A549 (cell line): Measurements from ENCODE around the gene PLEKHH2. TPM values are rescaled to one million over a fixed set of nuclear protein-coding genes. Genes with fewer than 3 reads are reported as not detected.

Experiments
- ATAC-seq, 2 experiments: fragments of 200-7000 bp in 1 of 2; fragments of >200 bp in 1 of 2; cut with Nextera tagmentation in 1 of 2; cut with Tn5 transposase in 1 of 2; 3 replicates each; pipeline versions ENCODE4 v1.8.0 to v1.9.1; 2018 to 2020; ENCODE audit warnings: mild to moderate bottlenecking in 1 of 2, moderate library complexity in 1 of 2
- CTCF ChIA-PET: fragments of 300-600 bp; sonication (Branson Sonifier 250); formaldehyde crosslinking; extraction: SDS; loops from one replicate; lab custom pipeline; 2021; ENCODE audit warnings: antibody characterized with exemption, inconsistent platforms; lab: Yijun Ruan, JAX
- POLR2A ChIA-PET: fragments of 350-600 bp; formaldehyde crosslinking; extraction: SDS; loops from one replicate; lab custom pipeline; 2021; ENCODE audit warnings: antibody characterized with exemption, inconsistent platforms; lab: Yijun Ruan, JAX
- DNase-seq, 2 experiments: peaks; one replicate each; pipeline versions ENCODE4 v3.0.0 to v3.0.0-alpha.2; 2011 to 2016; ENCODE audit warnings: low read depth in 1 of 2, low spot score in 1 of 2
- FAIRE-seq: peaks from 2 replicates; lab custom pipeline; 2011; peaks lifted over from hg19 to GRCh38; lab: Jason Lieb, UNC
- H3K27ac ChIP-seq, 2 experiments: fragments of >200 bp; sonication (Bioruptor Twin); formaldehyde crosslinking; 3 replicates each; pipeline ENCODE4 v1.5.1; 2016 to 2017
- H3K4me1 ChIP-seq: fragments of >200 bp; sonication (Bioruptor Twin); formaldehyde crosslinking; 3 replicates; pipeline ENCODE4 v1.6.1; 2016
- H3K4me2 ChIP-seq: fragments of >200 bp; sonication (Bioruptor Twin); formaldehyde crosslinking; 3 replicates; pipeline ENCODE4 v1.6.1; 2016
- H3K4me3 ChIP-seq: fragments of >200 bp; sonication (Bioruptor Twin); formaldehyde crosslinking; 3 replicates; pipeline ENCODE4 v1.5.1; 2016
- H3K9me3 ChIP-seq: fragments of >200 bp; sonication (Bioruptor Twin); formaldehyde crosslinking; 3 replicates; pipeline ENCODE4 v1.6.1; 2016
- CBX2 ChIP-seq: fragments of 200-600 bp; sonication (generic); IDR thresholded peaks from 2 replicates; pipeline ENCODE4 v1.6.1; 2016; ENCODE audit warnings: low read depth, mild to moderate bottlenecking, borderline replicate concordance
- CTCF ChIP-seq: fragments of >200 bp; sonication (Bioruptor Twin); formaldehyde crosslinking; IDR thresholded peaks from 3 replicates; pipeline ENCODE4 v1.5.1; 2016
- E2F6 ChIP-seq: IDR thresholded peaks from 2 replicates; pipeline ENCODE4 v1.6.1; 2012; ENCODE audit warnings: low read depth, borderline replicate concordance
- EHMT2 ChIP-seq: fragments of 200-600 bp; sonication (generic); IDR thresholded peaks from 2 replicates; pipeline ENCODE4 v1.6.1; 2016; ENCODE audit warnings: antibody characterized with exemption, low read depth, mild to moderate bottlenecking, moderate library complexity
- FOXS1 ChIP-seq: fragments of 250-450 bp; sonication (Bioruptor Pico); IDR thresholded peaks from 2 replicates; pipeline ENCODE4 v1.5.0; 2020; ENCODE audit warnings: mild to moderate bottlenecking, moderate library complexity
- HDAC2 ChIP-seq: fragments of 200-600 bp; sonication (generic); IDR thresholded peaks from 2 replicates; pipeline ENCODE4 v1.6.1; 2016
- HES2 ChIP-seq: fragments of >200 bp; sonication (Bioruptor Twin); formaldehyde crosslinking; IDR thresholded peaks from 2 replicates; pipeline ENCODE4 v1.6.1; 2016
- HEYL ChIP-seq: fragments of 250-450 bp; sonication (Bioruptor Pico); IDR thresholded peaks from 2 replicates; pipeline ENCODE4 v1.8.0; 2021; ENCODE audit warnings: mild to moderate bottlenecking, moderate library complexity
- HOXA7 ChIP-seq: fragments of 250-450 bp; sonication (Bioruptor Pico); IDR thresholded peaks from 2 replicates; pipeline ENCODE4 v1.5.0; 2020; ENCODE audit warnings: mild to moderate bottlenecking, moderate library complexity
- KDM5A ChIP-seq: fragments of 200-600 bp; sonication (generic); IDR thresholded peaks from 2 replicates; pipeline ENCODE4 v1.6.1; 2016; ENCODE audit warnings: antibody characterized with exemption, mild to moderate bottlenecking
- MAZ ChIP-seq: fragments of 150-350 bp; IDR thresholded peaks from 2 replicates; pipeline ENCODE4 v1.6.1; 2014; ENCODE audit warnings: antibody characterized with exemption, low read depth, low read length, borderline replicate concordance
- NFE2L2 ChIP-seq: fragments of 150-350 bp; conservative IDR thresholded peaks from 2 replicates; pipeline ENCODE4 v1.6.1; 2014; ENCODE audit warnings: low read length
- POLR2A ChIP-seq: IDR thresholded peaks from 2 replicates; pipeline ENCODE4 v1.6.1; 2012; ENCODE audit warnings: mild to moderate bottlenecking, low read length
- RAD21 ChIP-seq, 2 experiments: fragments of >200 bp in 1 of 2; sonication (Bioruptor Twin) in 1 of 2; formaldehyde crosslinking in 1 of 2; IDR thresholded peaks in 1 of 2; conservative IDR thresholded peaks in 1 of 2; 2 replicates in 1 of 2; 3 replicates in 1 of 2; pipeline ENCODE4 v1.6.1; 2012 to 2018; ENCODE audit warnings: inconsistent platforms in 1 of 2
- RARB ChIP-seq: fragments of 250-450 bp; sonication (Bioruptor Pico); IDR thresholded peaks from 2 replicates; pipeline ENCODE4 v1.8.0; 2021; ENCODE audit warnings: mild to moderate bottlenecking, moderate library complexity
- RCOR1 ChIP-seq: fragments of 150-350 bp; IDR thresholded peaks from 2 replicates; pipeline ENCODE4 v1.6.1; 2014; ENCODE audit warnings: antibody characterized with exemption, low read length, low read depth
- RNF2 ChIP-seq: fragments of 200-600 bp; sonication (generic); IDR thresholded peaks from 2 replicates; pipeline ENCODE4 v1.6.1; 2016; ENCODE audit warnings: low read depth, mild to moderate bottlenecking, antibody characterized with exemption, moderate library complexity, borderline replicate concordance
- SMC3 ChIP-seq: fragments of >200 bp; sonication (Bioruptor Twin); formaldehyde crosslinking; IDR thresholded peaks from 3 replicates; pipeline ENCODE4 v1.6.1; 2018; ENCODE audit warnings: inconsistent platforms
- SREBF2 ChIP-seq: fragments of 450-650 bp; IDR thresholded peaks from 2 replicates; pipeline ENCODE4 v1.6.1; 2014; ENCODE audit warnings: mild to moderate bottlenecking, moderate library complexity
- TFCP2L1 ChIP-seq: fragments of 250-450 bp; sonication (Bioruptor Pico); IDR thresholded peaks from 2 replicates; pipeline ENCODE4 v1.5.0; 2021; ENCODE audit warnings: mild to moderate bottlenecking
- ZC3H11A ChIP-seq: fragments of 450-650 bp; IDR thresholded peaks from 2 replicates; pipeline ENCODE4 v1.6.1; 2014; ENCODE audit warnings: antibody characterized with exemption, mild to moderate bottlenecking
- ZFP36 ChIP-seq: fragments of 450-650 bp; IDR thresholded peaks from 2 replicates; pipeline ENCODE4 v1.6.1; 2014; ENCODE audit warnings: borderline replicate concordance; ENCODE audit not compliant: partially characterized antibody
- WGBS: methylation state at CpG from one replicate; pipeline ENCODE4 v1.1.6; 2017; ENCODE audit errors: missing lambda C conversion rate; 5-methylcytosine and 5-hydroxymethylcytosine counted together
- polyA plus RNA-seq, 4 experiments: library from polyadenylated mRNA; depleted of rRNA in 3 of 4; stranded (reverse); fragments of >200 nt; fragmentation: RNase III in 1 of 4; extraction: RNeasy Plus Mini Kit Qiagen cat#74134 plus additional on column Dnase treatment in 1 of 4; gene quantifications; 2 replicates in 3 of 4; 3 replicates in 1 of 4; pipeline ENCODE4 v1.2.3, GENCODE V29; 2011 to 2017
- TF ChIP-seq, protein P1 (sequence below): fragments of 250-450 bp; sonication (Bioruptor Pico); IDR thresholded peaks from 2 replicates; pipeline ENCODE4 v1.5.0; 2020; ENCODE audit warnings: low read depth, mild to moderate bottlenecking, moderate library complexity
- TF ChIP-seq, protein P2 (sequence below): IDR thresholded peaks from 2 replicates; pipeline ENCODE4 v1.6.1; 2012
- TF ChIP-seq, protein P3 (sequence below): IDR thresholded peaks from 2 replicates; pipeline ENCODE4 v1.6.1; 2012

The PLEKHH2 gene
- polyA plus RNA-seq, 2 of the 4 experiments (the other 2 are of a cell fraction), result 0.92 to 14.9 TPM

- no peak for FAIRE-seq
- no peak overlapping the region for H3K4me2 ChIP-seq
- WGBS, result 60% methylated on average over 4 of the region's 4 CpGs
- H3K27ac ChIP-seq, result no peak overlapping the region
- no peak overlapping the region for H3K4me3 ChIP-seq
- no peak for ATAC-seq
- TF ChIP-seq, protein P1, sequence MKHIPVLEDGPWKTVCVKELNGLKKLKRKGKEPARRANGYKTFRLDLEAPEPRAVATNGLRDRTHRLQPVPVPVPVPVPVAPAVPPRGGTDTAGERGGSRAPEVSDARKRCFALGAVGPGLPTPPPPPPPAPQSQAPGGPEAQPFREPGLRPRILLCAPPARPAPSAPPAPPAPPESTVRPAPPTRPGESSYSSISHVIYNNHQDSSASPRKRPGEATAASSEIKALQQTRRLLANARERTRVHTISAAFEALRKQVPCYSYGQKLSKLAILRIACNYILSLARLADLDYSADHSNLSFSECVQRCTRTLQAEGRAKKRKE (CRISPR knock-in tag), result no peak
- TF ChIP-seq ZFP36 (no peak), MAZ (no peak), RNF2 (no peak), E2F6 (no peak), KDM5A (no peak), POLR2A (no peak), FOXS1 (CRISPR knock-in tag) (no peak), RARB (CRISPR knock-in tag) (no peak), EHMT2 (no peak), RAD21 (conservative IDR thresholded peaks at IDR 0.05 in 1 of 2, IDR thresholded peaks at IDR 0.05 in 1 of 2) (no peak), HOXA7 (CRISPR knock-in tag) (no peak), TFCP2L1 (no peak), HDAC2 (no peak), HES2 (no peak), SREBF2 (no peak), ZC3H11A (no peak)
- POLR2A ChIA-PET, result interaction anchor here (1.0 kb wide), 1 partner anchor 15 kb away, joined by 3 read pairs; the partner anchor contains the start of gene THADA
- H3K4me1 ChIP-seq, result peaks cover 6% of the 10 kb centered on the region; the same call in 1 of the 3 replicates
- CTCF ChIA-PET, result interaction anchor here (0.6 to 7.8 kb wide), 30 partner anchors 12 to 791 kb away, joined by 3 to 107 read pairs (median 4); partner anchors contain the start of gene THADA
- no peaks in the 10 kb centered on the region for H3K9me3 ChIP-seq
- no peak for DNase-seq
Measured at GRCh38 chr2:43610361-43610760, 26.7 kb upstream of the PLEKHH2 start.

- Histone ChIP-seq H3K4me1 (peaks cover 6% of the 10 kb centered on the region; the same call in 1 of the 3 replicates), H3K4me2 (peak overlapping the region; percentile 36), H3K27ac (peak overlapping the region; percentile 45 to 55; a peak in 5 of 6 replicates), H3K9me3 (no peaks in the 10 kb centered on the region), H3K4me3 (no peak overlapping the region)
- CTCF ChIA-PET, result interaction anchor here (0.7 to 7.8 kb wide), 30 partner anchors 7 to 664 kb away, joined by 3 to 107 read pairs (median 4); partner anchors contain the start of genes C1GALT1C1L, DYNC2LI1, PLEKHH2 and THADA
- FAIRE-seq, result peak; percentile 86
- WGBS, result 42% methylated on average over 14 of the region's 14 CpGs
- DNase-seq, result peak; percentile 58 to 82
- POLR2A ChIA-PET, result interaction anchor here (1.4 kb wide), 1 partner anchor 16 kb away, joined by 4 read pairs; the partner anchor contains the start of gene THADA
- ATAC-seq, result peak; percentile 89 to 94
- peak; percentile 95 for TF ChIP-seq CTCF
- peak; percentile 89 to 91 for TF ChIP-seq RAD21 (conservative IDR thresholded peaks at IDR 0.05 in 1 of 2, IDR thresholded peaks at IDR 0.05 in 1 of 2)
- TF ChIP-seq SREBF2, result no peak
- TF ChIP-seq E2F6, result no peak
- no peak for TF ChIP-seq HEYL (CRISPR knock-in tag)
- TF ChIP-seq, protein P2, sequence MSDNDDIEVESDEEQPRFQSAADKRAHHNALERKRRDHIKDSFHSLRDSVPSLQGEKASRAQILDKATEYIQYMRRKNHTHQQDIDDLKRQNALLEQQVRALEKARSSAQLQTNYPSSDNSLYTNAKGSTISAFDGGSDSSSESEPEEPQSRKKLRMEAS, result no peak
- TF ChIP-seq EHMT2, result no peak
- TF ChIP-seq, protein P3, sequence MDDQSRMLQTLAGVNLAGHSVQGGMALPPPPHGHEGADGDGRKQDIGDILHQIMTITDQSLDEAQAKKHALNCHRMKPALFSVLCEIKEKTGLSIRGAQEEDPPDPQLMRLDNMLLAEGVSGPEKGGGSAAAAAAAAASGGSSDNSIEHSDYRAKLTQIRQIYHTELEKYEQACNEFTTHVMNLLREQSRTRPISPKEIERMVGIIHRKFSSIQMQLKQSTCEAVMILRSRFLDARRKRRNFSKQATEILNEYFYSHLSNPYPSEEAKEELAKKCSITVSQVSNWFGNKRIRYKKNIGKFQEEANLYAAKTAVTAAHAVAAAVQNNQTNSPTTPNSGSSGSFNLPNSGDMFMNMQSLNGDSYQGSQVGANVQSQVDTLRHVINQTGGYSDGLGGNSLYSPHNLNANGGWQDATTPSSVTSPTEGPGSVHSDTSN, result no peak
- TF ChIP-seq NFE2L2, result no peak
- TF ChIP-seq CBX2, result no peak
- TF ChIP-seq SMC3, result peak; percentile 88
- TF ChIP-seq RCOR1, result no peak
- no peak for TF ChIP-seq KDM5A
- no peak for TF ChIP-seq RARB (CRISPR knock-in tag)
Measured at GRCh38 chr2:43611987-43612894, 24.8 kb upstream of the PLEKHH2 start.
